ENCODE data around the gene SELENOK. TPM values are rescaled to one million over a fixed set of nuclear protein-coding genes. Genes with fewer than 3 reads are reported as not detected.
"Not testable (repeated sequence)": the region's sequence is repeated elsewhere in the genome, so short reads cannot be mapped to it uniquely, and the experiment has no call there.

Gene SELENOK
- 54.8 and 62.3 TPM in 2 replicates for total RNA-seq (2014; rRNA removed; shearing (Covaris generic))

DNA sequence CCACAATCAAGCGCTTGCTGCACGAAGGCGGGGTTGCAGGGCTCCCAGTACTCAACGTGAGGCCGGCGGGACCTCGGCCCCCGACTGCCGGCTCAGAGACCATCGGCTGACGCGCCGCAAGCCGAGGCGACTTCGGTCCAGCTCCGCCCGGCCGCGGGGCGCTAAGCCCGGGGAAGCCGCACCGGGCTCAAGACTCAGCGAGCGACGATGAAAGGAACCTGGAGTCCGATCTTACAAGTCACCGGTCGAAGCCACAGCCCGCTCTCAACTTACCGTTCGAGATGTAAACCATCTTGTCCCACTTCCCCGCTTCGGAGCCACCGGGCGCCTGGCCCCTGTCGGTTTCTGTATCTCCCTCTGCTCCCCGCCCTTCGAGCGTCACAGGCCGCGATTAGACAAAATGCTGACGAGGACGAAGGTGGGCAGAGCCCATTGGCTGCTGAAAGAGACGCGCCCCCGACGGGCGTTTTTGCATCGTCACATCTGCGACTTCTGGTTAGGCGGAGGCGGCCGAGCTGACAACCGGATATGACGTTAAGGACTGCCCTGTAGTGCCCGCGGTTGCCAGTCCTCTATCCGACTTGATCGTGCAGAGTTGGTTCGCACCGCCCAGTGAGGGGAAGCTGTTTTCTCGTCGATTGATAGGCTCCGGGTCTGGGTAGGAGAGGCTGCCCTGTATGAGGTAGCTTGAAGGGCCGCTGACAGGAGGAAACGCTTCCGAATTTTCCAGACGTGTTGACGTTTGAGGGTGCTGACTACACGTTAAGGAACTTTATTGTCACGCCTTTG is at the start of gene SELENOK:
Gene SELENOK, minus strand, starts transcription at position 363 of the 789 bp plus-strand sequence.
- peak; percentile 97 for DNase-seq (ENCODE audit: low read depth)

DNA sequence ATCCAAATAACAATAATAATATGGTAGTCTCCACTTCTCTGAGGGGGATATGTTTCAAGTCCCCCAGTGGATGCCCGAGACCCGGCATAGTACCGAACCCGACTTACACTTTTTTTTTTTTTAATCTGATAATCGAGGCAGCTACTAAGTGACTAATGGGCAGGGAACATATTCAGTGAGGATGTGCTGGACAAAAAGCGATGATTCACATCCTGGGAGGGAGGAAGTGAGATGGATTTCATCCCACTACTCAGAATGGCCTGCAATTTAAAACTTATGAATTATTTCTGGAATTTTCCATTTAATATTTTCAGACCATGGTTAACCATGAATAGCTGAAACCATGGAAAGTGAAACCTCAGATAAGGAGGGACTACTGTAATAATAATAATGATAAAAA is 49.5 kb upstream of the SELENOK start:
- peak; percentile 70 for DNase-seq (ENCODE audit: low read depth)

- DNase-seq (ENCODE audit: low read depth) = no peak
These were observed 49.0 kb upstream of the SELENOK start for GRCh38 chr3:53940623-53941022.

GRCh38 chr3:53939813-53940212 is 48.2 kb upstream of the SELENOK start:
- DNase-seq (ENCODE audit: low read depth) = no peak

GRCh38 chr3:53939086-53939582 is 47.5 kb upstream of the SELENOK start:
- no peak for DNase-seq (ENCODE audit: low read depth)

GRCh38 chr3:53938645-53939044 is 47.0 kb upstream of the SELENOK start:
- peak; percentile 45 for DNase-seq (ENCODE audit: low read depth)

DNA sequence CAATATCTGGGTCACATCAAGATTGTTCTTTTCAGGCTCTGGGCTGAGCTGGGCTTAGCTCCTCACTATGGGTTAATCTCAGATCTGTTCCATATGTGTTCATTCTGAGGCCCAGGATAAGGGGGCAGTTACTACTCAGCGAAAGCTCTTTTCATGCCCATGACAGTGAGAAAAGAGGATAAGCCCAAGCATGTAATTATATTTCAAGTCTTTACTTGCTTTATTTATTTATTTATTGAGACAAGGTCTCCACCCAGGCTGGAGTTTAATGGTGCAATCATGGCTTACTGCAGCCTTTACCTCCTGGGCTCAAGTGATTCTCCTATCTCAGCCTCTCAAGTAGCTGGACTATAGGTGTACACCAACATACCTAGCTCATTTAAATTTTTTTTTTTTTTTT is 44.7 kb upstream of the SELENOK start:
- no peak for DNase-seq (ENCODE audit: low read depth)

DNA sequence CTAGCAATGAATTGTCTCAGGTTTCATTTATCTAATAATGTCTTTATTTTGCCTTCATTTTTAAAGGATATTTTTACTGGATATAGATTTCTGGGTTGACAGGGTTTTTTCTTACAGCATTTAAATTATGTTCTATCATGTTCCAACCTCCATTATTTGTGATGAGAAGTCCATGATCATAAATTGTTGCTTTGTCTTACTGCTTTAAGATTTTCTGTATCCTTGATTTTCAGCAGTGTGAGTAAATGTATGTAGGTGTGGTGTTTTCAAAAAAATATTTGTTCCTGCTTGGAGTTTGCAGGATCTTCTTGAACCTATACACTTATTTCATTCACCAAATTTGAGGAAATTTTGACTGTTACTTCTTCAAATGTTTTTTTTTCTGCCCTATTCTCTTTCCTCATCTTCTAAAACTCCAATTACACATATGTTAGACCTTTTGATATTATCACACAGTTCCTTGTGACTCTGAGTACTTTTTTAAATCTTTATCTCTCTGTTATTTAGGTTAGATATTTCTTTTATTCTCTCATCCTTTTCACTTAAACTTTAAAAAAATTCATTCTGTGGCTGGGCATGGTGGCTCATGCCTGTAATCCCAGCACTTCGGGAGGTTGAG is 43.7 kb upstream of the SELENOK start:
- DNase-seq (ENCODE audit: low read depth) = no peak

DNA sequence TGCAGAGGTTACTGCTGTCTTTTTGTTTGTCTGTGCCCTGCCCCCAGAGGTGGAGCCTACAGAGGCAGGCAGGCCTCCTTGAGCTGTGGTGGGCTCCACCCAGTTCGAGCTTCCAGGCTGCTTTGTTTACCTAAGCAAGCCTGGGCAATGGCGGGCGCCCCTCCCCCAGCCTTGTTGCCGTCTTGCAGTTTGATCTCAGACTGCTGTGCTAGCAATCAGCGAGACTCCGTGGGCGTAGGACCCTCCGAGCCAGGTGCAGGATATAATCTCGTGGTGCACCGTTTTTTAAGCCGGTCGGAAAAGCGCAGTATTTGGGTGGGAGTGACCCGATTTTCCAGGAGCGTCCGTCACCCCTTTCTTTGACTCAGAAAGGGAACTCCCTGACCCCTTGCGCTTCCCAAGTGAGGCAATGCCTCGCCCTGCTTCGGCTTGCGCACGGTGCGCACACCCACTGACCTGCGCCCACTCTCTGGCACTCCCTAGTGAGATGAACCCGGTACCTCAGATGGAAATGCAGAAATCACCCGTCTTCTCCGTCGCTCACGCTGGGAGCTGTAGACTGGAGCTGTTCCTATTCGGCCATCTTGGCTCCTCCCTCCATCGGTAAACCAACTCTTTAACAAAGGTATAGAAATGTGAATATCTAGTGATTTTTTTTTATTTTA is 35.7 kb upstream of the SELENOK start:
- DNase-seq (ENCODE audit: low read depth) = not testable (repeated sequence)

GRCh38 chr3:53921296-53921695 is 29.6 kb upstream of the SELENOK start:
- DNase-seq (ENCODE audit: low read depth) = no peak

DNA sequence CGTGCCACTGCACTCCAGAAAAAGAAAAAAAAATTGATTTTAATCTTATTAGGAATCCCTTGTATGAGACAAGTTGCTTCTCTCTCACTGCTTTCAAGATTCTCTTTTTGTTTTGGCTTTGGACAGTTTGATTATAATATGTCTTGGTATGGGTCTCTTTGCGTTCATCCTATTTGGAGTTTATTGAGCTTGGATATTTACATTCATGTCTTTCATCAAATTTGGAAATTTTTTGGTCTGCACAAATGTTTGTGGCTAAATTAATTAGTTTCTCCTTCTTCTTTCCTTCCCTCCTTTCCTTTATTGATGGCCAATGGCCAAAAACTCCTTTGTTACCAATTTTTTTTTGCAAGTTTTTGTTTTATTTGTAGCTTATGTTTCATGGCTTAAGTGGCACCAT is 28.1 kb upstream of the SELENOK start:
- no peak for DNase-seq (ENCODE audit: low read depth)

DNA sequence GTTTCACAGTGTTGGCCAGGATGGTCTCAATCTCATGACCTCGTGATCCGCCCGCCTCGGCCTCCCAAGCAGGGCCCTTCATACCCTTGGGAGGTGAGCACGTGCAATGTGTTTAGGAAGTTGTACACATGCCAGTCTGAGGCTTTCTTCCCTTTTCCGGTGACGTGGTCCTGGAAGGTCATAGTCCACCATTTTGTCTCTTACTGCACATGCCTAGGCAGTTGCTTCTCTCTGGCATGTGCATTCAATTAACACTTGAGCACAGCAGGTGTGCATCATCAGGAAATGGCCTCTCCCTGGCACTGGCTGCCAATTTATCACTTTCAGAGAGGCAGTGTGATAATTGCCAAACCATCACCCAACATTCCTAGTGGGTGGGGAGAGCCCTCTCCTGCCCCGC is 21.7 kb upstream of the SELENOK start:
- no peak for DNase-seq (ENCODE audit: low read depth)

DNA sequence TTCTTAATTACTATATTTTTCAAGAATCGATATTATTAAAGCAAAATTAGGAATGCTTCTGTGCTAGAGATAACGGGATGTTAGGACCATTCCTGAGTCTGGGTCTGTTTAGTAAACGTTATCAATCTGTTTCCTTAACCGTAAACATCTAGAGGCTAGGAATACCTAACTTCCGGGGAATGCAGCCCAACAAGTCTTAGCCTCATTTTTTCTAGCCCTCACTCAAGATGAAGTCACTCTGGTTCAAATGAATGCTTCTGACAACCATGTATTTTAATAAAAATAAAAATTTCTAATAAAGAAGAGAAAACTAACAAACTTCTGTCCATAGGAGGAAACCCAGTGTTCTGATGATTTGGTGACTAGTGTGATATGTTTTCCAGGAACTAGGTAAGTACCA is 11.1 kb upstream of the SELENOK start:
- DNase-seq (ENCODE audit: low read depth) = no peak

- no peak for DNase-seq (ENCODE audit: low read depth)
These were observed 10.4 kb upstream of the SELENOK start for GRCh38 chr3:53902067-53902466.

GRCh38 chr3:53900666-53901331 is 9.1 kb upstream of the SELENOK start:
- DNase-seq (ENCODE audit: low read depth) = no peak

- DNase-seq (ENCODE audit: low read depth) = no peak
These were observed 8.1 kb upstream of the SELENOK start for GRCh38 chr3:53899750-53900149.

DNA sequence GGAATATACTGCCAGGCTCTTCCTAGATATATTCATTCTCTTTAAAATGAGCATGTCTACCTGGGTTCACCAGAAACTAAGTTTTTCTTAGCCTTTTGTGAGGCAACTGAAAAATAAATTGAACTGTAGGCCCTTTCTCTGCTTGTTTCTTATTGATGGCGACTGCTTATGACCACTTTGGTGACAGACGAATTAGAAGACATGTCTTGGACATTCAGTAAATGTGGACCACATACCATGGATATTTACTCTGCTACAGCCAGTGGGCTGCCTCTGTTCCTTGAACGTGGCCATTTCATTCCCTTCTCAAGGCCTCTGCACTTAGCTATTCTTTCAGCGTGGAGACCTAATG is 603 bp upstream of the SELENOK start:
- DNase-seq (ENCODE audit: low read depth) = no peak

- no peak for DNase-seq (ENCODE audit: low read depth)
These were observed 758 bp downstream of the SELENOK start for GRCh38 chr3:53890726-53891475.

GRCh38 chr3:53888232-53888631 is 3.4 kb downstream of the SELENOK start:
- DNase-seq (ENCODE audit: low read depth) = no peak

DNA sequence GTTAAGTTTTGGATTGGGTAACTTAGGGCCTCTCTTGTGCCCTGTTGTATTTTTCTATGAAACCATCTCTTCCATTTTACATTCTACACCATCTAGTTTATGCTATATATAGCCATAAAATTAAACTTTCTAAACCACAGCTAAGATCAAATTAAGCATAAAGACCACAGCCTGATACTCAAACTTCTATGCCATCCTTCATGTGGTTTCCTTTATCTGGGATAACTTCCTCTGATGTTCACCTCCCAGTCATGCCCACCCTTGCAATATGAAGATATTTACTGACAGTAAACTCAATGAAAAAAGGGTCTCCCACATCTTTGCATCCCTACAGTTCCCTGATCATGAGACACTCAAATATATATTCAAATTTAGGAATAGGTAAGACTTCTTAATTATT is 4.2 kb downstream of the SELENOK start:
- no peak for DNase-seq (ENCODE audit: low read depth)

GRCh38 chr3:53885239-53885638 is 6.4 kb downstream of the SELENOK start:
- DNase-seq (ENCODE audit: low read depth) = peak; percentile 13

GRCh38 chr3:53884623-53885022 is 7.0 kb downstream of the SELENOK start:
- no peak for DNase-seq (ENCODE audit: low read depth)
